Activated gamma-delta T cell treated with Interleukin-2 at 50 U/mL for 16 hours (primary cell): ENCODE results near the gene MAP3K1.
"Not testable (repeated sequence)": the region's sequence is repeated elsewhere in the genome, so short reads cannot be mapped to it uniquely, and the experiment has no call there.

Experiments
- DNase-seq: peaks from one replicate; pipeline ENCODE4 v3.0.0-alpha.2; 2020

The MAP3K1 gene

DNA sequence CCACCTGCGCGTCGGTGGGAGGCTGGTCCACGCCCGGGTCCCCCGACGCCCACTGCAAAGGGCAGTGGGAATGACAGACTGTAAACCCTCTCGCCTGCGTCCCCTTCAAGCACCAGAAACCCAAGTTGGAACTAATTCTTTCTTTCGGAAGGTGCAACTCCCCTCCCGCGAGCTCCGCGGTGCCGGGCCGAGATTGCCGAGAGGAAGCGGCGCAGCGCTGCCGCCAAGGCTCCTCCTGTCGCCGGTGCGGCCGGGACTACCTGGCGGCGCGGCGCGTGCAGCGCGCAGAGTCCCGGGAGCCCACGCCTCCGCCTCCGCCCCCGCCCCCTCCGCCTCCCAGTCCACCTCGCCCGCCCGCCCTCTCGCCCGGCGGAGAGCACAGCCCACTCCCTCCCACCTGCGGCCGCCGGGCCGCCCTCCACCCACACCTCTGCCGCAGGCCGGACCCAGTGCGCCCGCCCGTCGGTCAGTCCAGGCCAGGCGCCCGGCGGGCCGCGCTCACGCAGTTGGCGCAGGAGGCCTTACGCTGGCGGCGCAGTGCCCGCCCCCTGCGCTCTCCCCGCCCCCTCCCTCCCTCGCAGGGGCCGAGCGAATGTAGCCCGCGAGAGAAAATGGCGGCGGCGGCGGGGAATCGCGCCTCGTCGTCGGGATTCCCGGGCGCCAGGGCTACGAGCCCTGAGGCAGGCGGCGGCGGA, at the start of gene MAP3K1:
Gene MAP3K1 (plus strand): TSS at position 587 of the 695 bp plus-strand sequence. CDS start 25 bp downstream, at position 612.
- DNase-seq = peak; percentile 75

GRCh38 chr5:56766926-56767325, 48.4 kb upstream of the MAP3K1 start:
- no peak for DNase-seq

GRCh38 chr5:56769875-56770604, 45.3 kb upstream of the MAP3K1 start:
- DNase-seq = no peak

DNA sequence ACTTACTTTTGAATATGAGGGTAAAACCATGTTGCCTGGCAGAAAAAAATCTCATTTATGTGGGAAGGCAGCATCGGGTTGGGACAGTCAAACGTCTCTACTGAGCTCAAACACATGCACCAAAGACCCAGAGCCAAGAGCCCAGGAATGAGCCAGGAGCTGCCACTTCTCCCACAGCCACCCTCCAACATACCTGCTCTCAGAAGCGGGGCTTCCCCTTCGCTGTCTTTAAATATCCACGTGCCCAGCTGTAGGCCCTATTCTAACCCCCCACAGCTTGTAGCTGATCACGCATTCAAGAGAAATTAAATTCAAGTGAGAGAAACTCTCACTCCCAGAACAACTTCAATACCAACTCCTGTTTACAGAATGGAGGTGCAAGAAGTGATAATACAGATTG, 42.6 kb upstream of the MAP3K1 start:
- no peak for DNase-seq

GRCh38 chr5:56774957-56775356, 40.4 kb upstream of the MAP3K1 start:
- no peak for DNase-seq

- DNase-seq = not testable (repeated sequence)
Observed at GRCh38 chr5:56776212-56776846, 39.0 kb upstream of the MAP3K1 start.

DNA sequence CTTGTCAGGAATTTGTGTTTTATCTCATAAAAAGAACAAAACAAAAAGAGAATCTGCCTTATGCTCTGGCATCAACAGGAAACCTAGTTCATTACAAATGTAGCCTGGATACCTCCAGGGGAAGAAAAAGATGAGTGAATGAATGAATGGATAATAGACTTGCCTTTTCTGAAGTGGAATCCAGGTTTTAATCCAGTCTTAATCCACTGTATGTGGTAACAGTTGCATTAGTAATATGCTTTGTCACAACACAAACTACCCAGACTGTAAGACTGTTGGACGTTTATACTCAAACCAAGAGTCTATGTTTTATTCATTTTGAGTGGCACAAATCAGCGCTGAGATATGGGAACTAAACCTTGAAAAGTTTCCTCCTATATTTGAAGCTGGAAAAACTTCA, 32.1 kb upstream of the MAP3K1 start:
- DNase-seq = no peak

DNA sequence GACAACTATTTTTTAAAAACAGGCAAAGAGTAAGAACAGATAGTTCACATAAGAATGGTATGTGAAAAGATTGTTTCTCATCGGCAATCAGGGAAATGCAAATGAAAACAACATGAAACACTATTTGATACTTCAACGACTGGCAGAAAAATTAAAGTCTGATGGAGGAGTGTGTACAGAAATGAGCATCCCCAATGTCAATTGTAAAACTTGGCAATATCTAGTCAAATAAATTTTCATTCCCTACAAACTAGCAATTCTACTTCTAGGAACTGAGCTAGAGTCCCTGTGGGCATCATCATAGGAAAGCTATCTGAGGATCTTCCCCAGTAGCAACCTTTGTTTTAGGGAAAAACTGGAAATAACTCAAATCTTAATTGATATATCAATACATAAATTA, 29.0 kb upstream of the MAP3K1 start:
- no peak for DNase-seq

- no peak for DNase-seq
Observed at GRCh38 chr5:56791396-56791795, 24.0 kb upstream of the MAP3K1 start.

GRCh38 chr5:56798521-56798920, 16.8 kb upstream of the MAP3K1 start:
- no peak for DNase-seq

- no peak for DNase-seq
Observed at GRCh38 chr5:56800186-56800585, 15.2 kb upstream of the MAP3K1 start.

DNA sequence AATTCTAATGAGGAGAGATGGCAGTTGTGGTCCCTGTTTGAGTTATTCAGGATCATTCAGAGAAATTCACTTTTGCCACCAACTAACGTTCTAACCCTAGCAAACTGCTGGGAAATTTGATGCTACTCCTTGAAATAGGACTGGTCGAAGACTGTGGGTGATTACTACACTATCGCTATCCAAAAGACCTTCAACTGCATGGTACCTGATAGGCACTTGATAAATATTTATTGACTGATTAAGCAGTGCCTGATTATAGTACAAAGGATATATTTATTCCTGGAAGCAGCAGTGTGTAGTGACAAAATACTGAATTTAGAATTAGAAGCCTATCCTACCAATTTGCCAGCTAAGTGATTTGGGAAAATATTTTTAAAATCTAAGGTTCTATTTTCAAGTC, 14.1 kb upstream of the MAP3K1 start:
- no peak for DNase-seq

DNA sequence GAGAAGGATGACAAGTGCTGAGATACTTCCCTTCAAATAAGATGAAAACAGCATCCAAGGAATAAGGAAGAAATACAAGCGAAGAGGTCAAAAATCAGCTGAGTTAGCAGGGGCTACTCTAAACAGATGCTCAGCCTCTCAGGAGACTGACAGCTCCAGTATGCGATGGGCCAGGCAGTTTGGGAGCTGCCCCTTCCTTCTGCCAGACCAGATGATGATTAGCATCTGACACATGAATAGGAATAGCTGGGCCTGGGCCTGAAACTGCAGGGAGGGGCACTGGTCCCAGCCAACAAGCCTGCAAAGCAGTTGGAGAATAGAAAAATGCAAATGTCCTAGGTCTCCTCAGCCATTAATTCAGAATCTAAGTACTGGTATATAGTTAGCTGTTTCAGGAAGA, 13.1 kb upstream of the MAP3K1 start:
- DNase-seq = no peak

GRCh38 chr5:56803025-56803424, 12.3 kb upstream of the MAP3K1 start:
- no peak for DNase-seq

- DNase-seq = no peak
Observed at GRCh38 chr5:56803894-56804293, 11.5 kb upstream of the MAP3K1 start.

GRCh38 chr5:56807679-56808078, 7.7 kb upstream of the MAP3K1 start:
- no peak for DNase-seq

DNA sequence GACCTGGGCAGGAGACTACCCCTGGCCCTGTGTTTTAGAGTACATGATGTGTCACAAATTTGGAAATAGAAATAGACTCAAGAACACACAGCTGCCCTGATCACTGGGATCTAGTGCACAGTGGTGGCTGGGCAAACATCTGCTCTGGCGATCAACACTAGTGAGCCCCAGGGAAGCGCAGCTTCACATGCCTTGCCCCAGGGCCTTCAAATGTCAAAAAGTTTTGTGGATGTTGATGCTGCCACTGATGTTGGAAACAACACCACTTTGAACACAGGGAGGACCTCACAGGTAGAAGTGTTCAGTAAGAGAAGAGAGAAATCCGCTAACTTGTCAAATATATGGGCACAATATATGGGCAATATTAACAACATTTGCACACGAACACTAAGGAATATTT, 7.1 kb upstream of the MAP3K1 start:
- no peak for DNase-seq

- no peak for DNase-seq
Observed at GRCh38 chr5:56810826-56811225, 4.5 kb upstream of the MAP3K1 start.

GRCh38 chr5:56812110-56812509, 3.2 kb upstream of the MAP3K1 start:
- no peak for DNase-seq

DNA sequence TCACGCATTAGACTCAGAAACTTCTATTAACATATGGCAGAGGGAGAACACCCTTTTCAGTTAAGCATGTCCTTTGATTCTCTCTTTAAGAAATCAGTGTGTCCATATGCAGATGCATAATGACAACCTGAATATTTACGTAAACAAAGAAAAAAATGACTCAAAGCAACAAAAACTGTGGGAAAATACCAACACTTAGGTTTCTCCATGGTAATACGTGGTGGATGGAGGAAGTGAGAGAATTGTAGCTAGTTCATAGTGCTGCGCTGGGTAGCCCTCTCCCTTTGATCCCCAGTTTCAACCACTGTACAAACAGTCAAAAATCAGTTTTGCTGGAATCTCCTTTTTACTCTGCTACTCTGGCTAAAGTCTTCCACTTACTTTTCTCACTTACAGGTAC, 2.0 kb upstream of the MAP3K1 start:
- DNase-seq = no peak

GRCh38 chr5:56814361-56814962, 887 bp upstream of the MAP3K1 start:
- DNase-seq = peak; percentile 38

DNA sequence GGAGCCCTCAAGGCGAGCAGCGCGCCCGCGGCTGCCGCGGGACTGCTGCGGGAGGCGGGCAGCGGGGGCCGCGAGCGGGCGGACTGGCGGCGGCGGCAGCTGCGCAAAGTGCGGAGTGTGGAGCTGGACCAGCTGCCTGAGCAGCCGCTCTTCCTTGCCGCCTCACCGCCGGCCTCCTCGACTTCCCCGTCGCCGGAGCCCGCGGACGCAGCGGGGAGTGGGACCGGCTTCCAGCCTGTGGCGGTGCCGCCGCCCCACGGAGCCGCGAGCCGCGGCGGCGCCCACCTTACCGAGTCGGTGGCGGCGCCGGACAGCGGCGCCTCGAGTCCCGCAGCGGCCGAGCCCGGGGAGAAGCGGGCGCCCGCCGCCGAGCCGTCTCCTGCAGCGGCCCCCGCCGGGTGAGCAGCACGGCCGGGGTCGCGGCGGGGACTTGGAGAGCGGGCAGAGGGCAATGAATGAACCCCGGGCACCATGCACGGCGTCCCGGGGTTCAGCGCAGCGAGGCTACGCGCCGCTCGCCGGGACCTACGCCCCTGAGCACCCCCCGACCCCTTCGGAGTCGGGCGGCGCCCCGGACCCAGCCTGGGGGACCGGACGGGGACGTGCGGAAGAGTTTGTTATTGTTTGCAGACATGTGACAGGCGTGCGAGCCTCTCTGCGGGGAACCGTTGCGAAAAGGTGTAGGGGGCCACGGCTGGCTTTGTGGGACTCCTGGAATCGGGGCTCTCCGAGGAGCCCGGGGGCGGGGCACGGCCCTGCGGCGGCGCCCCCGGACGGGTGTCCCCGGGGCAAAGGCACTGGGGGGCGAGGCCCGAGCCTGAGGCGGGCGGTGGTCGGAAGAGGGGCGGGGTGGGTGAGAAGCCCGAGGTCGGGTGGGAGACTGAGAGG, 553 bp downstream of the MAP3K1 start:
- DNase-seq = peak; percentile 48
